AG09309 (cell line): ENCODE data around the gene PRR14.
"Not testable (repeated sequence)": the region's sequence is repeated elsewhere in the genome, so short reads cannot be mapped to it uniquely, and the experiment has no call there.

Experiments used
- DNase-seq: peaks from one replicate; pipeline ENCODE4 v3.0.0-alpha.2; 2010; ENCODE audit warnings: low read depth
- H3K4me3 ChIP-seq: 2 replicates; pipeline ENCODE4 v1.5.1; 2011; ENCODE audit warnings: mild to moderate bottlenecking, low read depth, low read length, moderate library complexity; ENCODE audit not compliant: control insufficient read depth
- TF ChIP-seq, protein P1 (sequence below): IDR thresholded peaks from 2 replicates; pipeline ENCODE4 v1.5.1; 2011; ENCODE audit warnings: mild to moderate bottlenecking, low read depth, low read length, inconsistent platforms; ENCODE audit not compliant: insufficient read depth, control insufficient read depth; ENCODE audit errors: missing control alignments

Gene PRR14

DNA sequence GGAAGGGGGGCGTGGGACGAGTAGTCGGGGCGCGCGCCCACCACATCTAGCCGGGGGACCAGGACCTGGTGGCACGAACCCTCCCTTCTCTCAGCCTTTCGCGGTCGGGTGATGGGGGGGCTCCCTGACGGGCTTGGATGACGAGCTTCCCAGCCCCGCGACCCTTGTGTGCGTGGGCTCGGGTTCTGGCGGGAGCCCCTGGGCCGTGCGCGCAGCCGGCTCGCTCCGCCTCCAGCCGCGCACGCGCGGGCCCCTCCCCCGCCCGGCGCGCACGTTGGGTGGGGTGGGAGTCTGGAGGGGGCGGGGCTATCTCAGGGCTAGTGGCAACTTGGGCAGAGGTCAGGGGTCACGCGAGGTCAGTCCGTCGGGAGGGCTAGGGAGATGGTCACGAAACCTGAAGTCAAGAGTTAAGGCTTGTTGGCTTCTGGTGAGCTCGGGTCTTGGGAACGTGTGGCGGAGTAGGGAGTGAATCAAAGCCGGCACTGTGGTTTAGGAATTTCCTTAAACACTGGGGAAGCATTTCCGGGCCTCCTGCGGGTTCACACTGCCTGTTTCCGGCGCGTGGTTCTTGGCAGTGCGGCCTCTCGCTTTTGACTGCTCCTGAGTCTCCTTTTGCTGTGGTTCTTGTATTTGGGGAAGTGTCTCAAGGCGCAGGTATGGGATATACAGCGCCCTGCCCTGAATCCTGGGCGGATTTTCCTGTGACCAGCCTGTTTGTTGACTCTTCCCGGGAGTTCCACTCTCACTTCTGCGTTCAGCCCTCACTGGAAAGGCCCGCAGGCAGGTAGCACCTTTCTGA is 48.3 kb downstream of the PRR14 start, which contains the start of gene SRCAP:
Gene SRCAP, plus strand, starts transcription at position 356 of the 799 bp plus-strand sequence. CDS start 1,654 bp downstream, outside the sequence.
- TF ChIP-seq, protein P1, sequence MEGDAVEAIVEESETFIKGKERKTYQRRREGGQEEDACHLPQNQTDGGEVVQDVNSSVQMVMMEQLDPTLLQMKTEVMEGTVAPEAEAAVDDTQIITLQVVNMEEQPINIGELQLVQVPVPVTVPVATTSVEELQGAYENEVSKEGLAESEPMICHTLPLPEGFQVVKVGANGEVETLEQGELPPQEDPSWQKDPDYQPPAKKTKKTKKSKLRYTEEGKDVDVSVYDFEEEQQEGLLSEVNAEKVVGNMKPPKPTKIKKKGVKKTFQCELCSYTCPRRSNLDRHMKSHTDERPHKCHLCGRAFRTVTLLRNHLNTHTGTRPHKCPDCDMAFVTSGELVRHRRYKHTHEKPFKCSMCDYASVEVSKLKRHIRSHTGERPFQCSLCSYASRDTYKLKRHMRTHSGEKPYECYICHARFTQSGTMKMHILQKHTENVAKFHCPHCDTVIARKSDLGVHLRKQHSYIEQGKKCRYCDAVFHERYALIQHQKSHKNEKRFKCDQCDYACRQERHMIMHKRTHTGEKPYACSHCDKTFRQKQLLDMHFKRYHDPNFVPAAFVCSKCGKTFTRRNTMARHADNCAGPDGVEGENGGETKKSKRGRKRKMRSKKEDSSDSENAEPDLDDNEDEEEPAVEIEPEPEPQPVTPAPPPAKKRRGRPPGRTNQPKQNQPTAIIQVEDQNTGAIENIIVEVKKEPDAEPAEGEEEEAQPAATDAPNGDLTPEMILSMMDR, result no peak
- DNase-seq, result no peak
- peak within 1 kb of the TSS; percentile 82 for H3K4me3 ChIP-seq

DNA sequence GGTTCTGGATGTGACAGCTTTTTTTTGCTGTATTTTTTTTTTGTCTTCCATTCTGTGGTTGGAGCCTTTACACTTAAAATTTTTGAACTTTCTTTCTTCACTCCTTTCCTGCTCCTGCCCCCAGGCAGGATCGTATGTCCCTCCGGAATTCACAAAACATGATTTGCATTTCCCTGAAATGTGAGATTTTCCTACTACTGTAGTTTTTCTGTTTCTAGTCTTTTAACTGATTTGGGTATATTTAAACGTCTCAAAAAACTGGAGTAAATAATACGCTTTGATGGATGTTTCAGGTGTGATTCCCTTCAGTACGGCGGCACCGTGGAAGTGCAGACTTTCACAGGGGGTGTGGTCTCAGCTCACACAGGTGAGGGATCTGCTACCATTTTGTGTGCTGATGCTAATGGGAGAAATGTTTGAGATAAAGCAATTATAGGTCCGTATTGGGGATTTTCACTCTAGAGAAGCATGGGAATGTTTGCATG is 48.9 kb downstream of the PRR14 start:
- H3K4me3 ChIP-seq, result peak overlapping the region; percentile 82
- TF ChIP-seq, protein P1, result no peak
- DNase-seq, result no peak

DNA sequence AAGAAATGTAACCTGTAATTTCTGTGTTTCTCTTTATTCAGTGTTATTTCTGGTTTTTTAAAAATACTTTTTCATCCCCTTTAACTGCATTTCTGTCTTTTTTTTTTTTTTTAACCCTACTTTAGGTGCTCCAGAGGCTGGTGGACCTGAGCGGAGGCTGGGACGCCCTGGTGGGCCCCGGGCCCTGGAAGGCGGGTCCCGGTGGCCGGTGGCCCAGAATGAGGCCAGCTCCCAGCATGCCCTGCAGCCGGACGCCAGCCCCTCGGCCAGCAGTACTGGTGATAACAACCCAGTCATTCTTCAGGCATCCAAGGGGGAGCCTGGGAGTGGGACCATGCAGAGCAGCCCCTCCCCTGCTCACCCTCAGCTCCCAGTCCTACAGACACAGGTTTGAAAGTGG is 49.7 kb downstream of the PRR14 start:
- DNase-seq, result no peak
- TF ChIP-seq, protein P1, result no peak
- H3K4me3 ChIP-seq, result no peak overlapping the region

DNA sequence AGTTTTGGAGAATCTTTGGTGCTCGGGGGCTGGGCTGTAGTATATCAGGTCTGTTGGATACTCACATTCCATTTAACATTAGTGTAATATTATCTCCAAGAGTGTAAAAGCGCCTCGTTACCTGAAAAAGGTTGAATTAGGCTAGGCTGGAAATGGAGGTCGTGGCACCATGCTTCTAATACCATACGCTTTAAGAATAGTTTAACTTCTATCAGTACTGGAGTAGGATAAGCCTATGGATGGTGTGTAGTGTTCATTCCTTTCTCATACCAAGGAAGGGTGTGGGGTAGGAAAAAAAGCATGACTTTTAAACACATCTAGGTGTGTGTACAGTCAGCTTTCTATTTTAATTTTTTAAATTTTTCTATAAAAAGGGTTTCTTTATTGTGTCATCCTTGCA is 50.2 kb downstream of the PRR14 start:
- no peak overlapping the region for H3K4me3 ChIP-seq
- no peak for DNase-seq
- TF ChIP-seq, protein P1, result no peak

DNA sequence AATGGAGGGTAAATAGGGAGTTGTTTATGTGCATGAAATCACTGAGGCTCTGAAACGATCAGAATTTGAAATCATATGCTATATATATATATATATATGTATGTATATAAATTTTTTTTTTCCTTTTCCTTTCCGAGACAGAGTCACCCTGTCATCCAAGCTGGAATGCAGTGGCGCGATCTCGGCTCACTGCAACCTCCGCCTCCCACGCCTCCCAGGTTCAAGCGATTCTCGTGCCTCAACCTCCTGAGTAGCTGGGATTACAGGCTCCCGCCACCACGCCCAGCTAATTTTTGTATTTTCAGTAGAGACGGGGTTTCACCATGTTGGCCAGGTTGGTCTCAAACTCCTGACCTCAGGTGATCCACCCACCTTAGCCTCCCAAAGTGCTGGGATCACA is 52.3 kb downstream of the PRR14 start:
- H3K4me3 ChIP-seq, result not testable (repeated sequence)

DNA sequence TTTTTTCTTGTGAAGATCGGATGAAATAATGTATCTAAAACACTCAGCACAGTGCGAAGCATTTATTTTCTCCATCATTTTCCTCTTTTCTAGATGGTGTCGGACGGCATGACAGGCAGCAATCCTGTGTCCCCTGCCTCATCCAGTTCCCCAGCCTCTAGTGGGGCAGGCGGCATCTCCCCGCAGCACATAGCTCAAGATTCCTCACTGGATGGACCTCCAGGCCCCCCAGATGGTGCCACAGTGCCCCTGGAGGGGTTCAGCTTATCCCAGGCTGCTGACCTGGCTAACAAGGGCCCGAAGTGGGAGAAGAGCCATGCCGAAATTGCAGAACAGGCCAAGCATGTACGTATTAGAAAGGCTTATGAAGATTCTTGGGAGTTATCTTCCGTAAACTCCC is 53.2 kb downstream of the PRR14 start:
- DNase-seq, result no peak
- no peak overlapping the region for H3K4me3 ChIP-seq
- TF ChIP-seq, protein P1, result no peak

More for the DNA sequence above, 52.3 kb downstream of the PRR14 start:
- DNase-seq, result not testable (repeated sequence)
